ENCODE data around the gene PRF1.
"Not testable (repeated sequence)": the region's sequence is repeated elsewhere in the genome, so short reads cannot be mapped to it uniquely, and the experiment has no call there.

Gene PRF1

DNA sequence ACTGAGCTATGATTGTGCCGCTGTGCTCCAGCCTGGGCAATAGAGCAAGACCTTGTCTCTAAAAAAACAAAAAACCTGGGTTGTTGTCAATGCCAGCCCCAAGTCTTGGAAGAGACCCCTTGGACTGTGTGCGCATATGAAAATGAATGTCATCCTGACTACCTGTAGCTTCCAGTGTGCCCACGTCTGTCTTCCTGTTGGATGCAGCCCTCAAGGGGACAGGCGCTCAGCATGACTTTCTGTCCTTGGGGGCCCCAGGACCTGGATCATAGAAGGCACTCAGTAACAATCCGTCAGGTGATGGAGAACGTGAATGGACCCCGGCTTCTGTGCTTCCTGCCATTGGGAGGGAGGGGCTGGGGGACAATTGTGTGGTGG, 9.0 kb downstream of the PRF1 start:
- no peak for DNase-seq (ENCODE audit: low read depth)

DNA sequence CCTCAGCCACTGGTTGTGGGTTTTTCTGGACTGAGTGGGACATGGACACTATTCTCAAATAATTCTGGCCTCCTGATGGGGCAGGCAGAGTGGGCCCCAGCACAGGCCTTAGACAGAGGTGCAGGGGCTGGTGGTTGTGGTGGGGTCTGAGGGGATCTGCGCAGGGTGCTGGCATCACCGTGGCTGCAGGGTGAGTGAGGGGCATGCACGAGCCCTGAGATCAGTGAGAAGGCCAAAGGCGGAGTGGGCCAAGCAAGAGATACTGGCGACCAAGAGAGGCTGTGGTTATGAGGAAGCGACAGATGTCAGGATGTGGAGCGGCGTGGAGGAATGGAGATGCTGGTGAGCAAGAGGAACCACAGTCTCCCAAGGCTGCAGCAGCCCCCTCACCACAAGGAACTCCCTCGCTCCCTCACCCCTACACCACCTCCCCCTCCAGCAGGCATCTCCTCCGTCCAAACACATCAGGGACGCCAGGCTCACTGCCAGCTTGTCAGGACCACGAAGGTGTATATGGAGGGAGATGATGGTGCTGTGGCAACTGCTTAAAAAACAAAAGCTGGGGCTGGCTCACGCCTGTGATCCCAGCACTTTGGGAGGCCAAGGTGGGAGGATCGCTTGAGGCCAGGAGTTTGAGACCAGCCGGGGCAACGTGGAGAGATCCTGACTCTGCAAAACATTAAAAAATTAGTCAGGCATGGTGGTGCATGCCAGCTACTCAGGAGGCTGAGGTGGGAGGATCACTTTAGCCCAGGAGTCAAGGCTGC, 9.6 kb downstream of the PRF1 start:
- DNase-seq (ENCODE audit: low read depth), result no peak

DNA sequence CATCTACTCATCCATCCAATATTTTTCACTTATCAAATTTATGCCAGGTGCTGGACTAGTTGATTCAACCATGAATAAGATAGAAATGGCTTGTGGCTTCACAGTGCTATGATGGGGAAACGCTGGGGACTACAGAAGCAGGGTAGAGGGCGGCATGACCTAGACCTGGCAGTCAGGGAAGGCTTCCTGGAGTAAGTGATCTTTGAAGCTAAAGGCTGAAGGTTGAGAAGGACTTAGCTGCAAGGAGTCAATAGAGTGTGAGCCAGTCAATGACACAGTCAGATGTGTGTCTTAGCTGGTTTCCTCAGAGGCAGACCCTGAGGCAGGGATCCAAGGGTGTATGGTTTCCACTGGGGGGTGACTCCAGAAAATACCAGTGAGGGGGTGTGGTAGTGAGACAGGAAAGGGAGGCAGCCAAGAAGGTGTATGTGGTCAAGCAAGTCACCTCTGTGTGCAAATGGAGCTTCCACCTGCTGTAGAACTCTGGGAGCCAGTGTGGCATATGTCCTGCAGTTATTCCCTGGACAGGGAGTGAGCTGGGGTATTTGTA, 10.3 kb downstream of the PRF1 start:
- no peak for DNase-seq (ENCODE audit: low read depth)

DNA sequence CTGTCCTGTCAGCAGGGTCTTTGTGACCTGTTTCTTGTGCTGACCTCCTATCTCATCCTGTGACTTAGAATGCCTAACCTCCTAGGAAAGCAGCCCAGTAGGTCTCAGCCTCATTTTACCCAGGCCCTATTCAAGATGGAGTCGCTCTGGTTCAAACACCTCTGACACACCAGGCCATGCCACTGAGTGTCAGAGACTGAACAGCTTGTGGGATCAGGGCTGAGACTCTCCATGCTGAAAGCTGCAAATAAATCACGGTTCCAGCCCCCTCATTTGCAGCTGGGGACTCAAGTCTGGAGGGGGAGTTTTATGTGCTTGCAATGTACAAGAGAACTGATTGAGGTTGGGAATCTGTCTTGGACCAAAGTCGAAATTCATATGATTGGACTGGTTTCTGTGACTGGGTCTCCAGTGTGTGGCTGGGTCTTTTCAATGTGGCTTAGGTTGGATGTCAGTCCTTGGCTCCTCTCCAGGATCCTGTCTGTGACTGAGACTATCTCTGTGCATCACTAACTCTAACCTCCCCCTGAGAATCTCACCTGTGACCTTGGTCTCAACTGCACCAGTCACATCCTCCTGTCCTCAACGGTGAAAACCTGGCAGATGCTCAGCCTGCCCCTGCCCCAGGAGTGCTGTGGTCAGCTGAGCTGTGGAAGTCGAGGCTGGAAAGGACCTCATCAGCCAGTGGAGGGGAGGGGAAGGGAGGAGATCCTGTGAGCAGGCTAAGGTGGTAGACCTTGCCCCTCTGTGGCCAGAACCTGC, 11.7 kb downstream of the PRF1 start:
- no peak for DNase-seq (ENCODE audit: low read depth)

DNA sequence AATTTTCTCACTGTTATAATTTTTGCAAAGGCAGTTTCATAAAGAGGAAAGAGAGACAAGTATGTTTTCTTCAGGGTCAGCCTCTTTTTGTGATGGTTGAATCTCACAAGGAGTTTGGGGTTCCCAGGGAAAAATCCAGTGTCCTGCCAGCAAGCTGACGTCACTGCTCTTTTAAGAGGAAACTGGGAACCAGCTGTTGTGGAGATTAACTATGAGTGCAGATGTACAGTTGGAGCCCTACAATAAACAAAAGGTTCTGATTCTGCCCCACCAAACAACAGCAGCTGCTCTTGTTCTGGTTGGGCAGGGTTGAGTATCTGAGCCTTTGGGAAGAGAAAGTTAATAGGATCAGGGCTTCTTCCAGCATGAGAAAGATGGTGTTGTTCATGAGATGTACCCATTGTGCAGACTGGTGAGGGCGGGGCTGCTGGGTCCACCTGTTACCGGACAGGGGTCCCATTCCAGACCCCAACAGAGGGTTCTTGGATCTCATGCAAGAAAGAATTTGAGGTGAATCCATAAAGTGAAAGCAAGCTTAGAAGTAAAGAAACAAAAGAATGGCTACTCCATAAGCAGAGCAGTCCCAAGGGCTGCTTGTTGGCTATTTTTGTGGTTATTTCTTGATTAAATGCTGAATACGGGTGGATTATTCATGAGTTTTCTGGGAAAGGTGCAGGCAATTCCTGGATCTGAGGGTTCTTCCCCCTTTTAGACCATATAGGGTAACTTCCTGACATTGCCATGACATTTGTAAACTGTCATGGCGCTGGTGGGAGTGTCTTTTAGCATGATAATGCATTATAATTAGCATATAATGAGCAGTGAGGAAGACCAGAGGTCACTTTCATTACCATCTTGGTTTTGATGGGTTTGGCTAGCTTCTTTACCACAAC, 12.5 kb downstream of the PRF1 start:
- no peak for DNase-seq (ENCODE audit: low read depth)

DNA sequence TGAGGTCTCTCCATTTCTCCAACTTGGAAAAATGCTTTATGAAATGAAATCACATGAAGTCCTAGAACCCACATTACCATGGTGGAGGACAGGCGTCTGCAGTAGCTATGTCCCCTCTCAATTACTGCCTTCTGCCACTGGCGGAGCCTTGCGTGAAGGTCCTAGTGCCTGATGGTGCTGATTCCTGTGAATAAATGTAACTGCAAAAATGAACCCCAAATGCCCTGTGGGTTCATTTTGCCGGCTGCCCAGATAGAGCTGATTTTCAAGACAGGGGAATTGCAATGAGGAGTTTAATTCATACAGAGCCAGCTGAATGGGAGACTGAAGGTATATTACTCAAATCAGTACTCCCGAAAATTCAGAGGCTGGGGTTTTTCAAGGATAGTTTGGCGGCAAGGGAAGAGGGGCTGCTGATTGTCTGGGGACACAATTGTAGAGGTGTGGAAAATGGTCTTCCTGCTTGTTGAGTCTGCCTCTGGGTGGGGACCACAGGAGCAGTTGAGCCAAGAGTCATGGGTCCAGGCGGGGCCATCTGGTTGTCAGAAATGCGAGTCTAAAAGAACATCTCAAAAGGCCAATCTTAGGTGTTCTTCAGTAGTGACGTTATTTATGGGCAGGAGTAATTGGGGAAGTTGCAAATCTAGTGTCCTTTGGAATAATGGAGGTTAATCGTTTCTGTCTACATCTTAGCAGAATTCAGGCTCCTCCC, 13.5 kb downstream of the PRF1 start:
- no peak for DNase-seq (ENCODE audit: low read depth)

DNA sequence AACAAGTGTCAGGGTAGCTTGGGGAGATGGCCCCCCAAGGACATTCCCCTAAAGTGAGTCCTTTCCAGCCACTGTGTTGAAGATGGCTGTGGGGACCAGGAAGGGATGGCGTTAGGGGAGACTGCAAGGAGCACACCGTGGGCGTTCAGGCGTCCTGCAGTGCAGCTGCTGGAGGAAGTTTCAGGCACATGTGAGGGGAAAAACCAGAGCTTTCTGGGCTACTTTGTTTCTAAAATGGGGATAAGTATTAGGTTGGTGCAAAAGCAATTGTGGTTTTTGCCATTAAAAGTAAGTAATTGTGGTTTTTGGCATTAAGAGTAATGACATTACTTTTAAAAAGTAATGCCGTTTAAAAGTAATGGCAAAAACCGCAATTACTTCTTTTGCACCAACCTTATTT, 14.3 kb downstream of the PRF1 start:
- no peak for DNase-seq (ENCODE audit: low read depth)

DNA sequence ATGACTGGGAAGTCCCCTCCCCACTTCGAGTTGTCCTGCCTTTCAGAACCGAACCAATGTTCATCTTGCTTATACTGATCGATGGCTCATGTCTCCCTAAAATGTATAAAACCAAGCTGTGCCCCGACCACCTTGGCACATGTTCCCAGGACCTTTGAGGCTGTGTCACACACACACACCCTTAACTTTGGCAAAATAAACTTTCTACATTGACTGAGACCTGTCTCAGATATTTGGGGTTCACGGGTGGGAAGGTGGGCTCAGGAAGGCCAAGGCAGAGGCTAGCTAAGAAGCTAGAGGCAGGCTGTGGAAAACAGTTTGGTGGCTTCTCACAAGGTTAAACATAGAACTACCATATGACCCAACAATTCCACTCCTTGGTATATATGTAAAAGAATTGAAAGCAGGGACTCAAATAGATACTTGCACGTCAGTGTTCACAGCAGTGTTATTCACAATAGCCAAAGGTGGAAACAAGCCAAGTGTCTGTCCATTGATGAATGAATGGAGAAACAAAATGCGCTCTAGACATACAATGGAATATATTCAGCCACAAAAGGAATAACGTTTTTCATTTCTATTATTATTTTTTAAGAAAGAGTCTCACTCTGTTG, 15.4 kb downstream of the PRF1 start:
- DNase-seq (ENCODE audit: low read depth), result no peak

DNA sequence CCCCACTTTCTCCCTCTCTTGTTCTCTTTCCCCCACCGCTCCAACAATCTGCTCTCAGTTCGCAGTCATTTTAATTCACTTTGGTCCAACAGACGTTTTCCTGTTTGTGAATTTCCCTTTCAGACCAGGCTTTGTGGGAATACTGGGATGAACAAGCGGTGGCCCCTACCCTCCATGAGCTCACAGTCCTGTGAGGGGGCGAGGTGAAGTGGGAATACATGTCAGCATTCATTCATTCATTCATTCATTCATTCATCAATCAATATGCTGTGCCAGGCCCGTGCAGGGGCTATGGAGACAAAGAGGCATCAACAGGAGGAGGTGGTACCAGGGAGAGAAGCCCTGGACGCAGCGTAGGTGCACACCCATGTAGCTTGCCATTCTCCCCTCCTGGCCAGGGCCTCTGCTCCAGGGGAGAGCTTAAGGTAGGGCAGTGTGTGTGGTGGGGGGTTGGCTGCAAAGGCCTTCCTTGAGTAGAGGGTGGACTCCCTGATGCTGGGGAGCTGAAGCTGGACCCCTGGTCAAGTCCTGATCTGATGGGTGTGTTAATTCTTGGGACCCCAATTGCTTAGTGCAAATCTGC, 16.1 kb downstream of the PRF1 start:
- no peak for DNase-seq (ENCODE audit: low read depth)

DNA sequence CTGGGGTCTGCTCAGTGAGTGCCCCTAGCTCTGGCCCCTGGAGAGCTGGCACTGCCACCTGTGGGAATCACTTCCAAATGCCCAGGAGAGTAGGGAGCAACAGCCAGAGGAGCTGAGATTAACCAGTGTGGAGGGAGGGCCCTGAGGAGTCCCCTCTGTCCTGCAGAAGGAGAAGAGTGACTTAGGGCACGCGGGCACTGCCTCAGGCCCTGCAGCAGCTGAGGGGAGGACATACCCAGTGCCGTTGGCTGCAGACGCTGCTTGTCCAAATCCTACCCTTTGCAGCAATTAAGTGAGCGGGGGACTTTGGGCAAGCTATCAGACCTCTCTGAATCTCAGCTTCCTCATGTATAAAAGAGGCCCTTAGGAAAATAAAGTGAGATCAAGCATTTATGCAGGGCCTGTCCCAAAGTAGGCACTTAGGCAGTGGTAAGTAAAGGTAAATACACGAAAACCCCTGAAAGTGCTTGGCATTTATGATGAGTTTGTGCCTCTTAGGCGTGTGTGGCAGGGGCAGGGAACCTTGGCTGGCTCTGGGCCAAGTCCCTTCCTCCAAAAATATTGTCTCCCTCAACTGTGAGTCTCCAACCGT, 16.9 kb downstream of the PRF1 start:
- no peak for DNase-seq (ENCODE audit: low read depth)

DNA sequence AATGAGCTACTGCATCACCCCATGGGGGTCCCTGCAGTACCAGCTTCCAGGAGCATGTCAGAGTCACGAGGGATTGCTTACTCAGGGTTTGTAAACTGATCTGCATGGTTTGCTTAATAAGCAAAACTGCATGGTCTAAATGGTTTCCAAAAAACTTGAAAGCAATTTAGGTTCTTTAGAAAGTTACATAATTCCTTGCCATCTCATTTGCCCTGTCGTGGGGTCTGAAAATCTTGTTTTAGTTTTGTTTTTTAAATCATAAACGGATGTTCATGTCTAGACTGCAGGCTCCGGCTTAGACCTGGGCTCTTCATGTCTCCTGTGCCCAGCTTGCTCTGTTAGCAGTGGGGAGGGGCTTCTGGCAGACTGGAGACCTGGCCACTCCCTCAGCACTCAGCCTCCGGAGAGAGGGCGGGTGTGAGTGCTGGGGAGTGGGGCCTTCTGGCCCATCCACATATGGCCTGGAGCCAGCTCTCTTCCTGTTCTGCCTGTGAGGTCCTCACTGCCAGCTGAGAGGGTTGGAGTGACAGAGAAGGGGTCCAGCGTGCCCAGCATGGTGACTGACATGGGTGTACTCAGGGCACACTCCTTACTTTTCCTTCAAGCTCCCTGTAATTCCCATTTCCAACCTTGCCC, 17.5 kb downstream of the PRF1 start:
- no peak for DNase-seq (ENCODE audit: low read depth)

DNA sequence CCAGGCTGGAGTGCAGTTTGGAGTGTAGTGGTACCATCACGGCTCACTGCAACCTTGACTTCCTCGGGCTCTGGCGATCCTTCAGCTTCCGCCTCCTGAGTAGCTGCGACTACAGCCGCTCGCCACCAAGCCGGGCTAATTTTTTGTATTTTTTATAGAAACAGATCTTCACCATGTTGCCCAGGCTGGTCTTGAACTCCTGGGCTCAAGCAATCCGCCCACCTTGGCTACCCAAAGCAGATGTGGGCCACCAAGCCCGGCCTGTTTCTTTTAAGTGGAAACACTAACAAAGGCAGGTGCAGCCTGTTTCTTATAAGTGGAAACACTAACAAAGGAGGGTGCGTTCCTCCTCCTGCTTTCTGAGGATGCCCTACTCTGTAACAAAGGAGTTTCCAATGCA, 18.2 kb downstream of the PRF1 start:
- no peak for DNase-seq (ENCODE audit: low read depth)

DNA sequence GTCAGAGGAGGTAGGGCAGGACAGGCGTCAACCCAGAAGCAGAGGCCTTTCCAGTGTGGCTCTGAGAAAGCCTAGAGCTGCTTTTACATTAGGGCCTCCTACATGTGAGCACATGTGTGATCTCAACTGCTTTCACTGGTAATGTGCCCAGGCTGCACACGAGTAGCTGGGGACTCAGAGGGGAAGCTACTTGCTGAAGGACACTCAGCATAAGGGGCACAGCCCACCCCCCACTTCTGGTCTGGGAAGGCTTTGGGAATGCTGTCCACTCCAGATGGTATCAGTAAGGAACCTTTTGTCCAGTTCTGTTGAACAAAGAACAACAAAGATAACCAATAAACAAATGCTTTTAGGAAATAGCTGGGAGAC, 18.9 kb downstream of the PRF1 start:
- no peak for DNase-seq (ENCODE audit: low read depth)

DNA sequence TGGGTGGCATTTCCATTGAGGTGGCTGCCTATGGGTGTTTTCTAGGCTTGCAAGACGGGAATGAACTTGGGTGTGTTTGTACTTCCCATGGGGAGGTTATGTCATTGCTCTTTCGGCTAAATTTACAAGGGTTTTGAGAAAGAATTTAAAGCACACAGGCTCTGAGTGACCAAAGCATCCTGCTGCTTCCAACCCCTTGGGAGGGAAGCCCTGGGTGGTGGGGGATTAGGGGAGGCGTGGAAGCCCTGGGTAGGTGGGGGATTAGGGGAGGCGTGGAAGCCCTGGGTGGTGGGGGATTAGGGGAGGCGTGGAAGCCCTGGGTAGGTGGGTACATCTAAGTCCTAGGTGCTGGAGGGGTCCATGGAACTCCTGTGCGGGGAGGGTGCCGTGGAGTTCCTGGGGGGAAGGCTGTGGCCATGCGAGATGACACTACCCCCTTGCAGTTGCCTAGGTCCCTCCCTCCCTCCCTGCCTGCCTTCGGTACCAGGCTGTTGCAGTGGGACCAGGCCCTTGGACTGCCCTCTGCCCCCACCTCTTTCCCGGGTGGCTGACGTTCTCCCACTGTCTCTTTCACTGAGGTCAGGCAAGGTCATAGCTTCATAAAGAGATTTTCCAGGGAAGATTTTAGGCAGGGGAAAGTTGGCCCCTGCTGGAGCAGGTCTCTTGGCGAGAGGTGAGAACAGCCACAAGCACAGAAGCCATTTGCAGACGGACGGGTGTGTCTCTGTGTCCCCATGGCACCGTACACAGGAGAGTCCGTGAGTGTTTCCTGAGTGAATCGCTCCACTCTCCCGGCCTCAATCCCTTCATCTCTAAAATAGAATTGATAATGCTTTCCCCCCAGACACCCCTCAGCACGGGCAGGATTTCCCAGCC, 19.5 kb downstream of the PRF1 start:
- DNase-seq (ENCODE audit: low read depth), result no peak

DNA sequence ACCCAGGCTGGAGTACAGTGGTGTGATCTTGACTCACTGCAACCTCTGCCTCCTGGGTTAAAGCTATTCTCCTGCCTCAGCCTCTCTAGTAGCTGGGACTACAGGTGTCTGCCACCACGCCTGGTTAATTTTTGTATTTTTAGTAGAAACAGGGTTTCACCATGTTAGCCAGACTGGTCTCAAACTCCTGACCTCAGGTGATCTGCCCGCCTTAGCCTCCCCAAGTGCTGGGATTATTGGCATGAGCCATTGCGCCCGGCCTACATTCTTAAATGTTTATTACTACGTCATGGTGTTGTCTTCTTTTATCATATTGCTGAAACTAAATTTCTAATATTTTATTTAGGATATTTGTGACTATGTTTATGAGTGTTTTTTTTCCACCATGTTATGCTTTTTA, 21.4 kb downstream of the PRF1 start:
- not testable (repeated sequence) for DNase-seq (ENCODE audit: low read depth)

DNA sequence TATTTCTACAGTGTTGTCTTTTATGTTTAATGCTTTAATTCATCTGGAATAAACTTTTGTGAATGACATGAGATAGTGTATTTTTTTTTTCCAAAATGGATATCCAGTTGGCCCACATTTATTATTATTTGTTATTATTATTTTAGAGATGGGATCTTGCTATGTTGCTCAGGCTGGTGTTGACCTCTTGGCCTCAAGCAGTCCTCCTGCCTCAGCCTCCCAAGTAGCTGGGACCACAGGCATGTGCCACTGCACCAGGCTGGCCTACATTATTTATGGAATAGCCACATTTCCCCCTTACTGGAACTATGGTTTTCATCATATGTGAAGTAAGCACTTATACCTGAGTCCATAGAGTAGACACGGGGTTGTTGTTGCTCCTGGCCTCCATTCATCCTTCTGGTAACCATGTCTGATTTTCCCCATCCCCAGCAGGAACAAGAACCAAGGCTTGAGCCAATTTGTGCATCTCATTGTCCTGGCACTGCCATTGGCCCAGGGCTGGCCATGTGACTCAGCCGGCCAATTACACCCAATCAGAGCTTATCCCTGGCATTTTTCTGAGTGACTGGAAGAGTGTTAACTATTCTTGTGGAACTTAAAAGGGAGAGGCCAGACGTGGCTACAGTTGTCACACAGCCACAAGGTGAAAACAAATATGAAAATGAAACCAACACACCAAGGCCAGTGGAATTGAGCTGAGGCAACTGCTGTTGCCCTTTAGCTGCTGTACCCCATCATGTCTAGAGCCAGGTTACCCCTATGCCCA, 23.1 kb downstream of the PRF1 start:
- DNase-seq (ENCODE audit: low read depth), result no peak

DNA sequence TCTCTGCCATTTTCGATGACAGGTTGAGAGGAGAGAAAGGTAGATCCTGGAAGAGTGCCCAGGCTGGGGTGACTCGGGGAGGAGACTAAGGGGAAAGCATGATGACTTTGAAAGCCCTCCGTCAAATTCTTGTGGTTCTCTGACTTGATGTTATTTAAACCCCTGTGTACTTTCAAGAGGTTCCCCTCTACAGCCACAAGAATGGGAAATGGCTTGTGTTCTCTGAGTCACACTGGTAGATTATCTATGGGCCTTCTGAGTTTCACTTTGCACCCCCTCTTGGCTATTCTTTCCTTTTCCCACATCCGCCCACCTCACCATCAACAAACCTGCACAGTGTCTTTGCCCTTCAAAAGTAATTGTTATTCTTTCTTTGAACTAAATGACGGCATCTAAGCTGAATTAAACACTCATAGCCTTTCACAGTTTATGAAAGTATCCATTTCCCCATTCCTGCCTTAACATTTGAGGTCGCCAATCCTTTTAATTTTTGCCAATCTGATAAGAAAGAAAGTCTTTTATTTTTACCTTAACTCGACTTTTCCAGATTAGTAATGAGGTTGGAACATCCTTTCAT, 24.1 kb downstream of the PRF1 start:
- no peak for DNase-seq (ENCODE audit: low read depth)
